HG03139 (cell line): ENCODE measurements around the gene CHODL.

Experiments used
- ATAC-seq: cut with Tn5 transposase; IDR thresholded peaks from one replicate; pipeline ENCODE4 v1.9.1; 2021; ENCODE audit not compliant: unreplicated experiment

The CHODL gene

GRCh38 chr21:18244671-18245463 is at the start of gene CHODL:
Gene CHODL (plus strand): TSS chr21:18244833. CDS start chr21:18245224, 391 bp downstream.
- no peak for ATAC-seq

- ATAC-seq = no peak
Measured at GRCh38 chr21:18204931-18205330, 39.7 kb upstream of the CHODL start.

GRCh38 chr21:18218331-18218730 is 26.3 kb upstream of the CHODL start:
- no peak for ATAC-seq

- no peak for ATAC-seq
Measured at GRCh38 chr21:18220498-18220897, 24.1 kb upstream of the CHODL start.

- no peak for ATAC-seq
Measured at GRCh38 chr21:18222346-18222745, 22.3 kb upstream of the CHODL start.

GRCh38 chr21:18228060-18228739 is 16.4 kb upstream of the CHODL start:
- no peak for ATAC-seq

- ATAC-seq = no peak
Measured at GRCh38 chr21:18235545-18235944, 9.1 kb upstream of the CHODL start.

- ATAC-seq = no peak
Measured at GRCh38 chr21:18245464-18245967, 883 bp downstream of the CHODL start.

GRCh38 chr21:18248171-18248570 is 3.5 kb downstream of the CHODL start:
- no peak for ATAC-seq

GRCh38 chr21:18249672-18250071 is 5.0 kb downstream of the CHODL start:
- ATAC-seq = no peak

- no peak for ATAC-seq
Measured at GRCh38 chr21:18251065-18251464, 6.4 kb downstream of the CHODL start.

GRCh38 chr21:18252256-18252655 is 7.6 kb downstream of the CHODL start:
- ATAC-seq = no peak

- no peak for ATAC-seq
Measured at GRCh38 chr21:18252680-18253079, 8.0 kb downstream of the CHODL start.

GRCh38 chr21:18253221-18253620 is 8.6 kb downstream of the CHODL start:
- ATAC-seq = no peak

- ATAC-seq = no peak
Measured at GRCh38 chr21:18253799-18254198, 9.2 kb downstream of the CHODL start.

- no peak for ATAC-seq
Measured at GRCh38 chr21:18265944-18266343, 21.3 kb downstream of the CHODL start.

- no peak for ATAC-seq
Measured at GRCh38 chr21:18267496-18267895, 22.9 kb downstream of the CHODL start.

GRCh38 chr21:18268906-18269305 is 24.3 kb downstream of the CHODL start:
- ATAC-seq = no peak

GRCh38 chr21:18269856-18270255 is 25.2 kb downstream of the CHODL start:
- ATAC-seq = no peak

GRCh38 chr21:18273400-18273799 is 28.8 kb downstream of the CHODL start:
- no peak for ATAC-seq

GRCh38 chr21:18274370-18274769 is 29.7 kb downstream of the CHODL start:
- ATAC-seq = no peak

GRCh38 chr21:18275781-18276180 is 31.1 kb downstream of the CHODL start:
- no peak for ATAC-seq
